Hepatocyte (in vitro differentiated cells): ENCODE data around the gene LIN9.

ENCODE experiments used
- CTCF ChIP-seq: fragments of 200-600 bp; sonication (generic); IDR thresholded peaks from 2 replicates; pipeline ENCODE4 v1.5.1; 2016; ENCODE audit warnings: antibody characterized with exemption, mild to moderate bottlenecking; ENCODE audit not compliant: poor library complexity
- EZH2 ChIP-seq: fragments of 200-600 bp; sonication (generic); IDR thresholded peaks from 2 replicates; pipeline ENCODE4 v1.6.1; 2016; ENCODE audit warnings: antibody characterized with exemption, mild to moderate bottlenecking, borderline replicate concordance

- no peak for TF ChIP-seq CTCF
- TF ChIP-seq EZH2: no peak
These were observed 113.8 kb downstream of the LIN9 start for GRCh38 chr1:226195144-226195543.
